Left renal pelvis (tissue), 4 donors: ENCODE data around the gene BRINP1. TPM values are rescaled to one million over a fixed set of nuclear protein-coding genes. Genes with fewer than 3 reads are reported as not detected.
A peak's percentile ranks its signal among the peaks of the same experiment; 100 is the strongest.
"Not testable (repeated sequence)": the region's sequence is repeated elsewhere in the genome, so short reads cannot be mapped to it uniquely, and the experiment has no call there.

ENCODE experiments used
- DNase-seq, 4 donors: peaks; one replicate each; pipeline ENCODE4 v3.0.0-alpha.2; 2013; ENCODE audit warnings: low read depth in 4 of 4, low spot score in 3 of 4
- polyA plus RNA-seq, 4 donors: library from polyadenylated mRNA; unstranded; fragments of 120-200 nt; gene quantifications; one replicate each; pipeline ENCODE4 v1.2.1, GENCODE V29; 2013; ENCODE audit not compliant: insufficient read length in 4 of 4

Gene BRINP1
- polyA plus RNA-seq, 4 donors, result 3.4 to 7.0 (median 5.3) TPM

DNA sequence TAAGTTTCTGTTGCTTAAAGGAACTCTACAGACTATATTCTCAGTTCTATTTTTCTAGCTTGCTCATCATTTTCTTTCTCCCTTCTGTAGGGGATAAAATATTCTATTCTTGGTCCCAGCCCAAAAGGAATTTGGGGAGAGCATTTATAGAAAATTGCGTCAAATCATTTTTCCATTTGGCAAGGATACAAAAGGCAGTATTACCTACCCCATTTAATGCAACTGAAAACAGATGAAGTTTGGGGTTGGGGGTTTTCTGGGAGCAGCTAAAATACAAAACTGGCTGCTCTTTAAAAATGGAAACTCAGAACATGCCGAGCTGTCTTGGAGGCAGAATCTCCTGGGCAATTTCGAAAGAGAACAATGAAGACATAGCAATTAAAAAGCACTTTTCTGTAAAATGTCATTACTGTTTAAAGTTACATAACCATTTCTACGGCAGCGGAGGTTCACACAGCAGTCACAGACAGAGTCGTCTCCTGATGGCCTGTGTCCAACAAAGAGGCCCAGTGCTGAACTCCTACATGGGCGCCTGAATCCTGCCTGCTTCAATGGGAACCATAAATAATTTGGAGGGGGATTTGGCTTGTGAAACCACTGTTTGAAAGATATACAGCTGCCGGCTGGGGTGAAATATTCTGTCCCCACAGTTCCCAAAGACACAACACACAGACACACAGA is 152.4 kb downstream of the BRINP1 start:
- DNase-seq, result peak; percentile 46 to 67 (median 60)

DNA sequence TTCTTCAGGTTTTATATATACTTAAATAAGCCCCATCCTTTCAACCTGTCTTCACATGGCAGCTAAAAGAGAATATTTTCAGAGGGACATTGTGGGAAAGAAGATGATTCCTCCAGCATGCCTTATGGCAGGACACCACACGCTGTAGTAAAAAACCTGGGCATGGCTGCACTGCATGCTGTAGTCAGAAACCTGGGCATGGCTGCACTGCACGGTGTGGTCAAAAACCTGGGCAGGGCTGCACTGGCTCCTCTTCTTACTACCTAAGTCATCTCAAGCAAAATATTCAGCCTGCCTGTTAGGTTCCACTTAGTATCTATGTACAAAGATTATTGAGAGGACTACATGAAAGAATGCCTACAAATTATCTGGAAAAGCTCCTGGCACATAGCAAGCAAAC is 153.6 kb downstream of the BRINP1 start:
- DNase-seq, result no peak

DNA sequence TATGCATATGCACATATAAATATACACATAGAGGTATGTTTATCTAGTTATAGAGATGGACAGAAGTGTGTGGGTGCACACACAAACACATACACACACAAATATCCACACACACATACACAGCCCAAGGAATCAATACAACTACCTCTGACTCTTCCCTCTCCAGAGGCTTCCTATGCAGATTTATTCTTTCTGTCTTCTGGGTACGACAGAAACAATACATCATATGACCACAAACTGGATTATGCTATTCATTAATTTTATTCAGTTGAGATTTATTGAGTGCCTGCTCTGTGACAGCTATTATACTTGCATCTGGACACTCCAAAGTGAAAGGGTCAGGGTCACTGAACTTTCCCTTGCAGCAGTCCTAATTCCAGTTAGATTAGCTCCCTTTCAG is 155.8 kb downstream of the BRINP1 start:
- DNase-seq, result no peak

DNA sequence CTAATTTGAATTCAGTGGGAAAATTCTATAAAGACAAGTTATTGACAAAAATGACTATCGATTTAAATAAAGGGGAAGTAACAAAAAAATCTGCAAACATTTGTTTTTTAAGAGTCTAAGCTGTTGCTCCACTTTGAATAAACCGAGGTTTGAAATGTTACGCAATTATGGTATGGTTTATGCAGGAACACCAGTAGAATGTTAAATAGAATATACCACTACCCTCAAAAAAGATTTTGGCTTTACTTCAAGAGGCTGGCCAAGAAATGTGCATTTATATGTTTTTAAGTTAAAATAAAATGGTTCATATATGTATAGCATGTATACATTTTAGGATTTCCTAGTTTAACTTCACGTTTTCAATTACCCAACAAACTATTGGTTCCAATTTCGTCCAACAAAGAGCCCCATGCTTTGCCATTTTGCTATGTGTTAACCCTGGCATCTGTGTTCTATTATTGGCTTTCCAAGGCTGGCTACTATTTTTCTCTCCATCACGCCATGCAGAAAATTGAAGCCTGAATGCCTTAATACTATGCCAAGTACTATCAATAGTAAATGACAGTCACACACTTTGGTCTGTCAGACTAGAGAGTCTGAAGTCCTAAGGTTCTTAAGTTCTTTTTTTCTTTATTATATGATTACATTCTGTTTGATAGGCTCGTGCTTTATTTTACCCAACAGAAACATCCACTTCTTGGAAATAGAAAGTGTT is 171.2 kb downstream of the BRINP1 start:
- no peak for DNase-seq

DNA sequence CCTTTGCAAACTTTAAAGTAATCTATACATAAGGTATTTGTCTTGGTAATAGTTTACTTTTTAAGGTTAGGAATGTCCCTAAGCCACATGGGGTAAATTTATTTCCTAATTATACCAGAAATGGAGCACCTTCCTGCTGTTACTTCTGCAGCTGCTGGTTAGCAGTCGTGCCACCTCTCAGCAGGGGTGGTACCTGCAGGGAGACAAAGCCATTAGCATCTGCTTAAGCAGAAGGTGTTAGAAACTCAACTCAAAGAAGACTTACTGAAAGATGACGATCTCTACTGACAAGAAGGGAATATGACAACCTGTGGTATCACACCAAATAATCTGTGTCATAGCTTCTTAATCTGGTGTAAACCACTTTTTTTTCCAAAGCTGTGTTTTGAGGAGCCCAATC is 173.7 kb downstream of the BRINP1 start:
- DNase-seq, result no peak

DNA sequence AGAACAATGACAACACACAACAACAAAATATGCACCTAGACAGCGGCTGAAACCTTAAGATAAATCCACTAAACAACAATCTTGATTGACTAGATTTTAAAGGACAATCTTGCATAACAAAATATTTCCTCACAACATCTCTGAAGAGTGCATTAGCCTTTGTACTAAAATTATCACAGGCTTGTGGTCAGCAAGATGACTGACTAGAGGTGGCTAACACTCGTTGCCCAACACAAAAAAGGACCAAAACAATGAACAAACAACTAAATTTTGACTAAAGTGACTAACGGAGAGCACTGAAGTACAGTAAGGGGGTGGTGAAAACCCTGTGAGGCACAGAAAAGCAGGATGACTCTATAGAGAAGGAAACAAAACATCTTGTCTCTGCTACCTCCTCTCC is 183.9 kb downstream of the BRINP1 start:
- DNase-seq, result no peak

DNA sequence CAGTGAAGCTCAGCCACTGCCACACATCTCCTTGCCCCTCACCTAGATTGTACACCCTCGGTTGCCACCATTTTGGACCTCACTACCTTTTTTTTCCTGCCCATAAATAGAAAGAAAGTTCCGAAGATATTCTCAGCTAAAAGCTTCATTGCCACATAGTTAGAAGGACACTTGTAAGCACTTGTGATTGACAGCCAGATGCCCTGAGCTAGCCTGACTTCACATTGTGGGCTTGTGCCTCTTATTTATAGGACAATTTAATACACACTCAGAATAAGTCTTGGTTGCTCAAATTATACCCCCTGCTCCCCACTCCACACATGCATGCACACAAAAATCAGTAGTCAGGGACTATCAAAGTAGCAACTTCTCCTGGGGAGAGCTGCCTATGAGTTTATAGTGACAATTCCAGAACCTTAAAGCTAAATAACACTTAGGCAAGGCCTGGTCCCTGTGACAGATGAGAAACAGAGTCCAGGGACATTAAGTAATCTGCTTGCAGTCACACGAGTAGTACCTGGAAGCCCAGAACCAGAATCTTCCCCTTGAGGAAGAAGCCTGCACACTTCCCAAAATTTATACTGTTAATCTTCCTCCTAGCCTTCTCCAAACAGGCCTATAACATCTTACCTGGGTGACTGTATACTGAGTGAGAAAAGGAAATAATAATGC is 184.8 kb downstream of the BRINP1 start:
- no peak for DNase-seq

DNA sequence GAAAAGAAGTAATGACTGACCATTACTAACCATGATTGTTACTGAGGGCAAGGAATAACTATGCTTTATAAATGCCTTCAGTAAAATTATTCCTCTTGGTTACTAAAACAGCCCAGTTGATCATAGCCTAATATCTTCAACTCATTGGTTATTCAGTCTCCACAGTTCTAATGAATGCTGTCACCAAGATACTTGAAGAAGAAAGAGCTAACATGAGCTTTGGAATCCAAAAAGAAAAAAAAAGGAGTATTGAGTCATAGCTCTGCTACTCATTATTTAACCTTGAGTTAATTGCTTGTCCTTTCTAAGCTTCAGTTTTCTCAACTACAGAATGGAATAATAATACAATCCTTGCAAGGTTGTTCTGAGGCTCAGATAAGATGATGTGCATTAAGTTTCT is 187.7 kb downstream of the BRINP1 start:
- DNase-seq, result no peak

DNA sequence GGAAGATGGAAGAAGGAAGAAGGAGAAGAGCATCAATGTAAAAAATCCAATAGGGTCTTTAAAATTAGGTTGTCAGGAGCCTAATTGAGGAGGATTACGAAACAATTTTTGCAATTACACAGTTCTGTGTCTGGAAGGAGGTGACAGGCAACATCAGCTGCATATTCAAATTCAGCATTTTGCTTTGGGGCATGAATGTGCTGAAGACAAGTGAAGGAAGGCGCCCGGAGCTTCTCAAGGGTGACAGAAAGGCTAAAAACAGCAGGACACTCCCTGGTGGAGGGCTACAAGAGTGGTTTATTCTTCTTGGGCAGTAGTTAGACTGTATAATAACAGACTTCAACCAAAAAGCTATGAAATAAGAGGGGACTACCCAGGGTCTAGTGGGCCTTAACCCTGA is 188.3 kb downstream of the BRINP1 start:
- no peak for DNase-seq

DNA sequence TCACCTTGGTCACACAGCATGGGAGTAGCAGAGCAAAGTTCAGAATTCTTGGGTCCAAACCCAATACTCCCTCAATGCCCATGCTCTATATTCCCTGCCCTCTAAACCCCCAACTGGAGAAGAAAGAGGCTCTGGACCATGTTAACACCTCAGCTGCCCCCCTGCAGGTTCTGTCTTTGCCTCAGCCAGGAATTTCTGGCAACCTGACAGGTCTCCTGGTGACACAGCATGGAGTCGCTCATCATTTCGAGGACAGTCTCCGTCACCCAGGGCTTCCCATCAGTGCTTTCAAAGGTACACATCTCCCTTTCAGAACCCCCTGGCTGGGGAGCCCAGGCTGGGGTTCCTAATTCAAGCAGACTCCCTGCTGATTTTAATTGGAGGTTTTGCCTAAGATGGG is 189.5 kb downstream of the BRINP1 start:
- DNase-seq, result no peak

DNA sequence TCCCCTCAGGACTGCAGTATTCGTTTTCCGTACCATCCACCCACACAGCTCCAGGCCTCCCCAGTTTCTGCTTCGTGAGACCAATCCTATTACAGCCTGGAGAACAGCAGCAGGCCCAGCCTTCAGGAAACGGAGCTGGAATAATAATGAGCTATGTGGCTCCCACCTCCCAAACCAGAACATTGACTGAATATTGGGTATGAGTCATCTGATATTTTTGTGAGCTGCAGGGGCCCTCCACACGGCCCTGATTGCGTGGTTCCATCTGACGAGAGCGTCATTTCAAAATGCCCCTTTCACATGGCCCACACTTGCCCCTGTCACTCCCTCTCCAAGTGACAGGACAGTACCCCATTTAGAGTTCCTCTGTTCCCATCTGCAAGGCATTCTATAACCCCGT is 192.0 kb downstream of the BRINP1 start:
- DNase-seq, result no peak

DNA sequence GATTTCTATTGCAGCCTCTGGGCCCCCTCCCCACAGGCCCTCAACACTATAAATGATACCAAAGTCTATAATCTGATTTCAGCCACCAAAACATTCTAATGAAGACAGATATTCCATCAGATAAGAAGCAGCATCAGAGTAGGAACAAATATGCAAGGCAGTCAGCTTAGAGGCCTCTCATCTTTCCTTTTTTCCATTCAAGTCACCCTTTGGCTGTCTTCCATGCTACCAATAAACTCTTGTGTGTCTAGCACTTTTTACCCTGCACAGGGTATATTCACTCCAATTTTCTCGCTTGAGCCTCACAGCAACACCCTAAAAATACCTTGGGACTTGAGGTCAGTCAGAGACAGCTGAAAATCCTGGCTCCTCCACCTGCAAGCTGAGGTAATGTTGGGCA is 193.7 kb downstream of the BRINP1 start:
- no peak for DNase-seq

DNA sequence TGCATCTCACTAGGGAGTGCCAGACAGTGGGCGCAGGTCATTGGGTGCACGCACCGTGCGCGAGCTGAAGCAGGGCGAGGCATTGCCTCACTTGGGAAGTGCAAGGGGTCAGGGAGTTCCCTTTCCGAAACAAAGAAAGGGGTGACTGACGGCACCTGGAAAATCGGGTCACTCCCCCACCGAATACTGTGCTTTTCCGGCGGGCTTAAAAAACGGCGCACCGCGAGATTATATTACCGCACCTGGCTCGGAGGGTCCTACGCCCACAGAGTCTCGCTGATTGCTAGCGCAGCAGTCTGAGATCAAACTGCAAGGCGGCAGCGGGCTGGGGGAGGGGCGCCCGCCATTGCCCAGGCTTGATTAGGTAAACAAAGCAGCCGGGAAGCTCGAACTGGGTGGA is 200.0 kb downstream of the BRINP1 start:
- DNase-seq, result not testable (repeated sequence)

DNA sequence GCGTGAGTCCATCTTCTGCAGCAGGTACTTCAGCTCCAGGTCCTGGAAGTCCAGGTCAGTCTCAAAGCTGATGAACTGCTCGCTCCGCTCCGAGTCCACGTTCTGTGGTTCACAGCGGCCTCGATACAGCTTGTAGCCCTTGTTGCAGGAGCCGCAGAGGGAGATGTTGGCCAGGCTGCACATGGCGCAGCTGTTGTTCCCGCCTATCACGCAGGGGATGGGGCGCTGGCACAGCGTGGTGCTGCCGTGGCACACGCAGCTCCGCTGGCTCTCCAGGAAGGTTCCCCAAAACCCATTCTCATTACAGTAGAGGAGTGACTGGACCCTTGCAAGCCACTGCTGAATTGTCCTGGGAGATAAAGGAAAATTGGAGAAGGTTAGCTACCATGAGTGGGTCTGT is 201.4 kb downstream of the BRINP1 start:
- DNase-seq, result no peak

DNA sequence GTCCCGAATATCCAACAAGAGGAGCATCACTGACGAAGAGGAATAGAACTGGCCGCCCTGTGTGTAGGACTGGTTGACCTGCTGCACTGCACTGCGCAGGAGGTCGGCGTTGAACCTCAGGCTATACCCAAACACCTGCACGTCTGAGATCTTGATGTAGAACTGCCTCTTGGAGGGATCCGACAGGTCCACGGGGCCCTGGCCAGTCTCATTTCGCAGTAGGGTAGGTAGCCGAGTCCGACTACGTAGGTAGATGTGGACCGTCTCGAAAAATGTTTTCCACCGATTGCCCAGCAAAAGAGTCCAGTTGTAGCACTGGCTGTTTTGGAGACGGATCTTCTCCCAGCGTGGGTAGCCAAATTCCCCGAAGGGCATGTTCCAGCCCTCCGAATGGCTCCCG is 202.0 kb downstream of the BRINP1 start:
- DNase-seq, result no peak

DNA sequence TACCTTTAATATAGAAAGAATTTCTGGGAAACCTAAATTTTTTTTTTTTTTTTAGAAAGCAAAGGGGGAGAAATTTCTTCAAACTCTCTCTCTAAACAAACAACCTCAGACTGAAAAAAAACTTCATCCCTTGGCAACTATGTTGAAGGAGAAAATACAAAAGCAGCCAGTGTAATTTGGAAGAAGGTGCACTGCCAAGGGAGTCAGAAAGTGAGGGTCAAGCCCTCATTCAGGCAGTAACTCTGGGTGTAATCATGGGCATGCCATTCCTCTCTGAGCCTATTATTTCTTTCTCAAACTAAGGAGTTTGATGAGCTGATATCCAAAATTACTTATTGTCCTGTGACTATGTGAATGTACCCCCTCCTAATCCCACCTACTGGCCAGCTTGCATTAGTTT is 203.1 kb downstream of the BRINP1 start:
- DNase-seq, result no peak

DNA sequence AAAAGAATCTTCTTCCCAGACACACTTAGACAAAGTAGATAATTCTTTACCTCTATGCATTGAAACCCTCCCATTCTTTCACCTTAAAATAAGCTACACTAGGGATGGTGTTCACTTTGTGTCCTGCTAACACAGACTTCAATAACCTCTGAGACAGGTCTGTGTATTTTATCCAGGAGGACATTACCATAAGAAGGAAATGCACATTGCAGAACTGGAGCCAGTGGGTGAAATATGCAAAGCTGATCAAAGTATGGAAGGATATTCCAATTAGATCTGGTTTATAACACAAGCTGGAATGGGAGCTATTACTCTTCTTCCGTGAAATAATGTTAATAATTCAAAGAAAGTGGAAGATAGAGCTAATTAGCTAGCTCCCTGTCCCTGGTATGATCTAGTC is 204.1 kb downstream of the BRINP1 start:
- no peak for DNase-seq

DNA sequence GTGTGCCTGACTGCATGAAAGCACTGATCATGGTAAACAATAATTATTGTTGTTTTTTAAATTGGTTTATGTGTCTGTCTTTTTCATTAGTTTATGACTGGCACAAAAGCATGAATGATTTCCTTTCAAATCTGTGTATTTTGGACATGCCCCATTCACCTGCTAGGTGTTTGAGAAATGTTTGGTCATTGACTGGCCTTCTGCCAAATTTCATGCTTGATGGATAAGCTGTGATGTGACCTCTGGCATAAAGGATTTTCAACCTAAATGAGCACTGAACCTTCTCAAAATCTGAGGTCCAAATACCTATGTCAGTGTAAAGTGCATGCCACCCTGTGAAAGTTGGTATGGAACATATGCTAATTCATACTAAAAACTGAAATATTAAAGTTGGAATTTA is 204.5 kb downstream of the BRINP1 start:
- peak in 1 of 4 donors; percentile 12 for DNase-seq

DNA sequence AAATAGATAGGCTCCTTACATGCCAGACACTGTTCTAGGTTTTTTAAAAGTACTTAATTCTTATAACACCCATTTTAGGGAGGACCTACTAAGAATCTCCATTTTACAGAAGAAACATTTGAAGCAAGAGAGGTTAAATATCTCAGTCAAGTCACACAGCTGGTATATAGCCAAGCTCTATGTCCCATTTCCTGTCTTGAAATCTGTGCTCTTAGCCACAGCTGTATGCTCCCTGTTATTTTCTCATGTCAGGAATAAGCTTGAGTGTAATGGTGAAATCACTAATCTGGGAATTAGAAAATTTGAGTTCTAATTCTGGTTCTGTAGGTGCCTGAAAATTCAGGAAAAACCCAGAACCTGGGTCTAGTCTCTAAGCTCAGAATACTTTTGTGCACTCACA is 208.7 kb downstream of the BRINP1 start:
- DNase-seq, result no peak

DNA sequence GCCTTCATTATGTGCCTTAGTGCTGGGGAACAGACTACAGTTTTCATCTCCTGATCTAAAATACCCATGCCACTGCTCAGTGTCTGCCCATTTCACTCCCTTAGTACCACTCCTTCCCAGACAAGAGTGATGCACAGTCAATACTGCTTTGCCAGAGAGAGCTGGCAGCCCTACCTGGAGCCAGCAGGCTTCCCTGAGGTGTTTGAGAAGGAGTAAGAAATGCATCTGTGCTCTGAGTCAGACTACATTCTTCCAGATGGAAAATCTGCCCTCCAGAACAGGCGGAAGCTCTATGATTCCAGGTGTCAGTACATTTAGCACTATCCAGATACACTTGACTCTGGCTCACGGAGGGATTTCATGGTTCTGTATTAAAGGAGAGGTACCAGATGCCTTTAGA is 209.8 kb downstream of the BRINP1 start:
- DNase-seq, result no peak

DNA sequence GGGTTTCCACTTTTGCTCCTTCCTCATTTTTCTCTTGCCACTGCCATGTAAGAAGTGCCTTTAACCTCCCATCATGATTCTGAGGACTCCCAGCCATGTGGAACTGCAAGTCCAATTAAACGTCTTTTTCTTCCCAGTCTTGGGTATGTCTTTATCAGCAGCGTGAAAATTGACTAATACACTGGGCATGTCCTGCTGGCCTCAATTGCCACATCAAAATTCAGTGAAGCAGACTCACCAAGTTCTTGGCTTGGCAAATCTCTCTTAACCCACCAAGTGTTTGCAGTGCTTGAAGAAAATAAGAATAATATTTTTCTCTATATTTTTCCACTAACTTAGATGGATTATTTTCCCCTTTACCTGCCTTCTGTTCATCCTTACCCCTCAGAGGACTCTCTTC is 212.0 kb downstream of the BRINP1 start:
- DNase-seq, result no peak

DNA sequence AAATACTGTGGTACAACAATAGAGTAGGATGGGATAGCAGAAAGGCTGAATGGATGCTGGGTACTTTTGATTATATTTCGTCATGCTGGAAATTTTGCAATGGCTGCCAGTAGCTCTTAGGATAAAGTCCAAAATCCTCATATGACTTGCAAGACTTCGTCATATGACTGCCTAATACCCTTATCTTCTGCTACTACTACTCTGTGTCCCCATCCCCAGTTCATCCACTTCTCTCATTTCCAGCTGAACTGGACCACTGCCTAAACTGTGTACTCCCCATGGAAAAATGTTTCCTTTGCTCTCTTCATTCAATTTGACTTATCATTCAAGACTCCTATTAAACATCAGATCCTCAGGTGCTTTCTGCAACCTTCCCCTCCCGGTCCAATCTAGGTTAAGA is 212.9 kb downstream of the BRINP1 start:
- no peak for DNase-seq
